Neural progenitor cell (in vitro differentiated cells): ENCODE measurements around the gene GJC2.

Experiments
- EZH2 ChIP-seq: fragments of 200-600 bp; sonication (generic); IDR thresholded peaks from 2 replicates; pipeline ENCODE4 v1.6.1; 2017; ENCODE audit warnings: antibody characterized with exemption, mild to moderate bottlenecking, moderate library complexity
- TF ChIP-seq, protein P1 (sequence below): fragments of 200-600 bp; sonication (generic); IDR thresholded peaks from 2 replicates; pipeline ENCODE4 v1.5.1; 2017; ENCODE audit warnings: antibody characterized with exemption, mild to moderate bottlenecking

- TF ChIP-seq, protein P1, sequence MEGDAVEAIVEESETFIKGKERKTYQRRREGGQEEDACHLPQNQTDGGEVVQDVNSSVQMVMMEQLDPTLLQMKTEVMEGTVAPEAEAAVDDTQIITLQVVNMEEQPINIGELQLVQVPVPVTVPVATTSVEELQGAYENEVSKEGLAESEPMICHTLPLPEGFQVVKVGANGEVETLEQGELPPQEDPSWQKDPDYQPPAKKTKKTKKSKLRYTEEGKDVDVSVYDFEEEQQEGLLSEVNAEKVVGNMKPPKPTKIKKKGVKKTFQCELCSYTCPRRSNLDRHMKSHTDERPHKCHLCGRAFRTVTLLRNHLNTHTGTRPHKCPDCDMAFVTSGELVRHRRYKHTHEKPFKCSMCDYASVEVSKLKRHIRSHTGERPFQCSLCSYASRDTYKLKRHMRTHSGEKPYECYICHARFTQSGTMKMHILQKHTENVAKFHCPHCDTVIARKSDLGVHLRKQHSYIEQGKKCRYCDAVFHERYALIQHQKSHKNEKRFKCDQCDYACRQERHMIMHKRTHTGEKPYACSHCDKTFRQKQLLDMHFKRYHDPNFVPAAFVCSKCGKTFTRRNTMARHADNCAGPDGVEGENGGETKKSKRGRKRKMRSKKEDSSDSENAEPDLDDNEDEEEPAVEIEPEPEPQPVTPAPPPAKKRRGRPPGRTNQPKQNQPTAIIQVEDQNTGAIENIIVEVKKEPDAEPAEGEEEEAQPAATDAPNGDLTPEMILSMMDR, result no peak
- no peak for TF ChIP-seq EZH2
These were observed 34.4 kb downstream of the GJC2 start for GRCh38 chr1:228184152-228184551.
